Adrenal gland (tissue), 12 donors: ENCODE results near the gene TRIM38. TPM values are rescaled to one million over a fixed set of nuclear protein-coding genes. Genes with fewer than 3 reads are reported as not detected.

ENCODE experiments used
- DNase-seq, 7 donors: peaks; one replicate each; pipeline ENCODE4 v3.0.0-alpha.2; 2019 to 2020
- H3K27ac ChIP-seq, 5 donors: fragments of 200-600 bp; sonication (generic) in 4 of 5; 1 replicate in 3 of 5; 2 replicates in 2 of 5; pipeline versions ENCODE4 v1.5.1 to v1.8.0; 2016 to 2020; ENCODE audit warnings: mild to moderate bottlenecking in 1 of 5
- H3K27me3 ChIP-seq: fragments of 200-600 bp; 2 replicates; pipeline ENCODE4 v1.8.0; 2021
- H3K36me3 ChIP-seq, 2 donors: fragments of 200-600 bp; replicated peaks in 1 of 2; 1 replicate in 1 of 2; 2 replicates in 1 of 2; pipeline versions ENCODE4 v1.5.1 to v1.8.0; 2018 to 2022
- H3K4me1 ChIP-seq, 2 donors: fragments of 200-600 bp; replicated peaks in 1 of 2; 1 replicate in 1 of 2; 2 replicates in 1 of 2; pipeline versions ENCODE4 v1.5.1 to v1.8.0; 2018 to 2021
- H3K4me3 ChIP-seq, 4 donors: fragments of 200-600 bp; sonication (generic) in 3 of 4; one replicate each; pipeline ENCODE4 v1.5.1; 2016 to 2018
- H3K9me3 ChIP-seq, 3 donors: fragments of 200-600 bp; sonication (generic) in 1 of 3; replicated peaks in 1 of 3; 1 replicate in 2 of 3; 2 replicates in 1 of 3; pipeline versions ENCODE4 v1.5.1 to v1.8.0; 2016 to 2021
- POLR2A ChIP-seq, 2 donors: fragments of 450-650 bp; IDR thresholded peaks; one replicate each; pipeline ENCODE4 v1.6.1; 2017; ENCODE audit warnings: antibody characterized with exemption in 2 of 2, mild to moderate bottlenecking in 2 of 2, moderate library complexity in 1 of 2
- WGBS, 4 donors: extraction: QIAGEN DNeasy Blood & Tissue Kit in 2 of 4; methylation state at CpG; one replicate each; pipeline versions ENCODE4 v1.1.5 to v1.1.7; 2013 to 2017; 5-methylcytosine and 5-hydroxymethylcytosine counted together
- intact Hi-C, 2 donors: fragments of 100-400 bp; cut with DNase I; formaldehyde crosslinking; loops; one replicate each; pipeline versions ENCODE4 v1.14.1 to v1.15.0; 2022 to 2023
- polyA plus RNA-seq, 3 donors: library from polyadenylated mRNA; stranded (reverse); fragments of 200-250 nt in 2 of 3; fragments of 350-450 nt in 1 of 3; fragmentation: Illumina TruSeq in 1 of 3; extraction: RNeasy Lipid Tissue Mini Kit (QIAGEN cat#74804) in 1 of 3; gene quantifications; one replicate each; pipeline ENCODE4 v1.2.3, GENCODE V29; 2013 to 2014
- total RNA-seq, 9 donors: library from RNA; depleted of rRNA in 4 of 9; stranded (reverse); fragments of >200 nt in 4 of 9; fragments of 120-200 nt in 1 of 9; fragmentation: NEBNext Ultra II Directional in 1 of 9; extraction: Animal tissue kit (Norgen Biotek cat#: 25700) in 1 of 9; gene quantifications; one replicate each; pipeline versions ENCODE4 v1.1.0 to v1.2.4, GENCODE V29; 2013 to 2023
- TF ChIP-seq, protein P1 (sequence below), 6 experiments: fragments of 450-650 bp in 4 of 6; fragments of 200-600 bp in 2 of 6; sonication (generic) in 1 of 6; IDR thresholded peaks; 1 replicate in 5 of 6; 2 replicates in 1 of 6; pipeline versions ENCODE4 v1.5.1 to v1.8.0; 2016 to 2021; ENCODE audit warnings: antibody characterized with exemption in 6 of 6, mild to moderate bottlenecking in 2 of 6, moderate library complexity in 1 of 6
- donor health status: healthy with polysubstance abuse.
- donor health status: Bipolar disorder and iron deficiency.
- donor health status: DM: yes; HTN: yes; CAD: no.
- donor health status: DM: no; HTN: no; CAD: no.
- donor health status: DM: no; HTN: no; CAD: no.
- donor health status: DM: yes; HTN: yes; CAD: no.

TRIM38 gene
- total and polyA plus RNA-seq, 12 donors = 5.7 to 15.6 (median 9.8) TPM

DNA sequence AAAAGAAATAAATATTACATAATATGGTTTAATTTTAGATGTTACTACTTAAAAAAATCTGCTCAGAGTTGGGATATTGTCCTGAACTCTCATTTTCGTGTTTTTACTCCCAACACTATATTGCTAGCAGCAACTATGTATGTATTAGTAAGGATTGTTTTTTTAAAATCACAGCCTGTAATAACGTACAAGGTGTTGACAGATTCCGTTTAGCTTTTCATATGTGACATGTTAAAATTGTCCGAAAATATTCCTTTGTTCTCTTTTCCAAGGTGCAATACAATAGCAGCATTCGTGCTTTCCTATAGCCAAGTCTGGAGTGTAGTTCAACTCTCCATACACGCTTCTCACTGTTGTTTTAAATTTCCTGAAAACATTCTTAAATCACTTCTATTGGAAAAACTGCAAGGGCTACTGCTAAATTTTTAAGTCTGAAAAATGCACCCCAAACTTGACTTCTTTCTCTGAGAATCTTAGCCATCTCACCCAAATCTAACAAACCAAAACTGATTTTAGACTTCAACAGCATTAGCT is 65.7 kb downstream of the TRIM38 start:
- DNase-seq = no peak
- Histone ChIP-seq H3K36me3 (no peaks in the 10 kb centered on the region), H3K9me3 (no peaks in the 10 kb centered on the region), H3K4me1 (peaks cover 11 to 32% of the 10 kb centered on the region in 2 donors), H3K27ac (peak overlapping the region in 1 of 5 donors; percentile 96), H3K27me3 (no peaks in the 10 kb centered on the region), H3K4me3 (no peak overlapping the region)
- WGBS, 4 donors = 82 to 92% (median 85%) methylated on average over 6 of the region's 6 CpGs
- TF ChIP-seq, protein P1, sequence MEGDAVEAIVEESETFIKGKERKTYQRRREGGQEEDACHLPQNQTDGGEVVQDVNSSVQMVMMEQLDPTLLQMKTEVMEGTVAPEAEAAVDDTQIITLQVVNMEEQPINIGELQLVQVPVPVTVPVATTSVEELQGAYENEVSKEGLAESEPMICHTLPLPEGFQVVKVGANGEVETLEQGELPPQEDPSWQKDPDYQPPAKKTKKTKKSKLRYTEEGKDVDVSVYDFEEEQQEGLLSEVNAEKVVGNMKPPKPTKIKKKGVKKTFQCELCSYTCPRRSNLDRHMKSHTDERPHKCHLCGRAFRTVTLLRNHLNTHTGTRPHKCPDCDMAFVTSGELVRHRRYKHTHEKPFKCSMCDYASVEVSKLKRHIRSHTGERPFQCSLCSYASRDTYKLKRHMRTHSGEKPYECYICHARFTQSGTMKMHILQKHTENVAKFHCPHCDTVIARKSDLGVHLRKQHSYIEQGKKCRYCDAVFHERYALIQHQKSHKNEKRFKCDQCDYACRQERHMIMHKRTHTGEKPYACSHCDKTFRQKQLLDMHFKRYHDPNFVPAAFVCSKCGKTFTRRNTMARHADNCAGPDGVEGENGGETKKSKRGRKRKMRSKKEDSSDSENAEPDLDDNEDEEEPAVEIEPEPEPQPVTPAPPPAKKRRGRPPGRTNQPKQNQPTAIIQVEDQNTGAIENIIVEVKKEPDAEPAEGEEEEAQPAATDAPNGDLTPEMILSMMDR (IDR thresholded peaks at IDR 0.05) = no peak
- TF ChIP-seq POLR2A (IDR thresholded peaks at IDR 0.05) = no peak
- intact Hi-C loops = no loop called here

- no peaks in the 10 kb centered on the region for H3K36me3 ChIP-seq
- TF ChIP-seq, protein P1 (IDR thresholded peaks at IDR 0.05) = no peak
- no peak for TF ChIP-seq POLR2A (IDR thresholded peaks at IDR 0.05)
- H3K27me3 ChIP-seq = no peaks in the 10 kb centered on the region
- no peak overlapping the region for H3K4me3 ChIP-seq
- intact Hi-C loops = no loop called here
- DNase-seq = no peak
- H3K4me1 ChIP-seq = peaks cover 11 to 34% of the 10 kb centered on the region in 2 donors
- no peaks in the 10 kb centered on the region for H3K9me3 ChIP-seq
- WGBS, 4 donors = 83 to 87% (median 86%) methylated on average over 10 of the region's 10 CpGs
- no peak overlapping the region for H3K27ac ChIP-seq
Observed at GRCh38 chr6:26028746-26029569, 66.4 kb downstream of the TRIM38 start.

DNA sequence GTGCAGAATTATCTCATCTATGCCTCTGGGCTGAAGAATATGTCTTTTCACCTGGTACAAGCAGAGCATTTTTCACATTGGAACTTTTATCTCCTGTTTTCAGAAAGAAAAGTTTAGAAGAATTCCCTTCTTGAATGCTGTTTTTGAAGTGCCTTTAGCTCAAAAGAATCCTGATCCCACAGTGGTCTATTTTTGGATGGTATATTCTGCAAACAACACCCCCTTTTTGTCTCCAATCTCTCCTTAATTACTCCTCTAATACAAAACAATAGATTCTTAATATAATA is 66.9 kb downstream of the TRIM38 start:
- TF ChIP-seq, protein P1 (IDR thresholded peaks at IDR 0.05) = no peak
- no peak for TF ChIP-seq POLR2A (IDR thresholded peaks at IDR 0.05)
- intact Hi-C loops = no loop called here
- Histone ChIP-seq H3K36me3 (no peaks in the 10 kb centered on the region), H3K27me3 (no peaks in the 10 kb centered on the region), H3K4me1 (peaks cover 11 to 37% of the 10 kb centered on the region in 2 donors), H3K27ac (no peak overlapping the region), H3K9me3 (no peaks in the 10 kb centered on the region), H3K4me3 (no peak overlapping the region)
- no peak for DNase-seq

GRCh38 chr6:26029857-26030653 is 67.5 kb downstream of the TRIM38 start:
- no peaks in the 10 kb centered on the region for H3K27me3 ChIP-seq
- no peak overlapping the region for H3K27ac ChIP-seq
- no peak for DNase-seq
- WGBS, 4 donors = 72 to 78% (median 74%) methylated on average over 7 of the region's 7 CpGs
- no peak overlapping the region for H3K4me3 ChIP-seq
- H3K36me3 ChIP-seq = no peaks in the 10 kb centered on the region
- no peaks in the 10 kb centered on the region for H3K9me3 ChIP-seq
- TF ChIP-seq, protein P1 (IDR thresholded peaks at IDR 0.05) = no peak
- TF ChIP-seq POLR2A (IDR thresholded peaks at IDR 0.05) = no peak
- H3K4me1 ChIP-seq = peaks cover 11 to 37% of the 10 kb centered on the region in 2 donors
- intact Hi-C loops = no loop called here
